GM19468 (cell line): ENCODE results near the gene ACTRT2.

ENCODE experiments used
- ATAC-seq: cut with Tn5 transposase; IDR thresholded peaks from one replicate; pipeline ENCODE4 v1.9.1; 2021; ENCODE audit warnings: mild to moderate bottlenecking, moderate library complexity, moderate number of reproducible peaks; ENCODE audit not compliant: unreplicated experiment; ENCODE audit errors: extremely low read depth

ACTRT2 gene

DNA sequence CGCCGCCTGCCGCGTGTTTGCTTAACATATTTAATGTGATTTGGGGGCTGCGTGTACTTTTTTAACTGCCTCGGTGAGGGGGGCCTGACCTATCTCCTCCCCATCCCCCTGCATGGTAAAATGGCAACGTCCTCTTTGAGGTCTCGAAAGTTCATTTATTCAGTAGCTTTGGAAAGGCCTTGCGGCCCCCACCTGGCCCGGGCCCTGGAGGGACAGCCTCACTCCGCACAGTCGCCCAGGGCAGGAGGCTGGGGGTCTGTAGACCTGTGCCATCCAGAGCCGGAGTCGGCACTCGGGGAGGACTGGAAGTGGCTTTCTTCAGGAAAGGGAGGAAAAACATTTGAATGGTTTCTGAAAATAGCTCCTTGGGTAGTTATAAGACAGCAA, 38.0 kb upstream of the ACTRT2 start:
- ATAC-seq = no peak

- no peak for ATAC-seq
These were observed 37.4 kb upstream of the ACTRT2 start for GRCh38 chr1:2983706-2984398.

GRCh38 chr1:2984399-2985061, 36.7 kb upstream of the ACTRT2 start:
- no peak for ATAC-seq

GRCh38 chr1:2985067-2985561, 36.2 kb upstream of the ACTRT2 start:
- ATAC-seq = no peak

- no peak for ATAC-seq
These were observed 35.3 kb upstream of the ACTRT2 start for GRCh38 chr1:2985694-2986548.

GRCh38 chr1:2986549-2987305, 34.5 kb upstream of the ACTRT2 start:
- no peak for ATAC-seq

- ATAC-seq = no peak
These were observed 33.5 kb upstream of the ACTRT2 start for GRCh38 chr1:2987773-2988172.

DNA sequence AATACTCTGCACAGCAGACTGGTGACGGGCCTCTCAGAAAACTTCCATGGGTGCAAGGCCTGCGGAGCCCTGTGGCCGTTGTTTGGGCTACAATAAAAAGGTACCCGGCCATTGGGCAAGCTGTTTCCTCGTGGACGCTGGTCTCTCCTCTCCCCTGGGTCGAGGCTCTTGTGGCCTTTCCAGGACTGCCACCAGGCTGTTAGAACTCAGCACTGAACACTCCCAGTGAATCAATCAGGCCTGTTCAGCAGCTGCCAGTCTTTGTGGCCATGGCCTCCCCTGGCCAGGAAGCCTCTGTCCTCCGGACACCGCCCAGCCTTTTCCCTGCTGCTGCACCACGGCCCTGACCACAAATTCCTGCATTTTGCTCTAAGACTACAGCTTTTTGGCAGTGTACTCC, 33.0 kb upstream of the ACTRT2 start:
- no peak for ATAC-seq

- no peak for ATAC-seq
These were observed 32.1 kb upstream of the ACTRT2 start for GRCh38 chr1:2989185-2989584.

DNA sequence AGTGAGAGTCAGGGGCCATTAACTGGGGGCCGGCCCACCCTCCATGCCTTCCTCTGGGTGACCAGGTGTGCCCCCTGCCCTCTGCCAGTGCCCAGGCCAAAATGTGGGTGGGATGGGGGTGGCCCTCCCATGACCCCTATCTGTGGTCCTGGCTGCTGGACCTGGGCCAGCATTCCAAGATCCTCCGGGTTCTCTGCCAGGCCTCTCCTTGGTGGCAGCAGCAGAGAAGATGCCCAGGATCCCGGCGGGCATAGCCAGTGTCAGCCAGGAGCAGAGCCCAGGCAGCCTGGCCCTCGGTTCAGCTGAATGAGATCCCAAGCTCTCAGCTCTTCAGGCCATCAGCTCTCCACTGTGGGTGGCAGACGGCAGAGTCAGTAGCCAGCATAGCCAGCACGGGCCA, 31.3 kb upstream of the ACTRT2 start:
- no peak for ATAC-seq

- no peak for ATAC-seq
These were observed 30.7 kb upstream of the ACTRT2 start for GRCh38 chr1:2990376-2991115.

DNA sequence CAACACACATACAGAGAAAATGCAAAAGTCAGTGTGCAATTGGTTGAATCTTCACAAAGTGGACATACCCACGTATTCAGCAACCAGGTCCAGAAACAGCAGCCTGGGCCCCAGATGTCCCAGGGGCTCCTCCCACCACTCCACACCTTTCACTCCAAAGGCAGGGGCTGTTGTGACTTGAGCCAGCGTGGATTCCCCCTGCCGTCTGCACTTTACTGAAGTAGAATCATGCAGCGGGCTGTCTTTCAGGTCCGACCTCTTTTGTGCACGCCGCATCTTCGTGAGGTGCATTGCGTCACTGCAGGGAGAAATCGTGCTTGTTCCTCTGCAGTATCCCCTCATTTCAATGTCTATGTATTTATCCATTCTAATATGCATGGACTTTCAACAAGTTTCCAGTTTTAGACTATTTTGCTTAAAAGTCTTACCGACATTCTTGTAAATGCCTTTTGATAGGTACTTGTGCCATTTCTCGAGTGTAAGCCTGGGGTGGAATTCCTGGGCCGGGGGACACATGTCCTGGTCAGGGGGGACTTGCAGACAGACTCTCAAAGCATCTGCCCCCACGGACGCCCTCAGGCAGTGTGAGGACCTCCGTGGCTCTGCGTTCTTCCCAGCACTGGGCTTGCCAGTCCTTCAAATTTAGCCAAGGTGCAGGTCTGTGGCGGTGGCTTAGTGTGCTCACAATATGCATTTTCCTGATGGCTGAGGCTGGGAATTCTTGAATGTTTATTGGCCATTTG, 29.3 kb upstream of the ACTRT2 start:
- no peak for ATAC-seq

DNA sequence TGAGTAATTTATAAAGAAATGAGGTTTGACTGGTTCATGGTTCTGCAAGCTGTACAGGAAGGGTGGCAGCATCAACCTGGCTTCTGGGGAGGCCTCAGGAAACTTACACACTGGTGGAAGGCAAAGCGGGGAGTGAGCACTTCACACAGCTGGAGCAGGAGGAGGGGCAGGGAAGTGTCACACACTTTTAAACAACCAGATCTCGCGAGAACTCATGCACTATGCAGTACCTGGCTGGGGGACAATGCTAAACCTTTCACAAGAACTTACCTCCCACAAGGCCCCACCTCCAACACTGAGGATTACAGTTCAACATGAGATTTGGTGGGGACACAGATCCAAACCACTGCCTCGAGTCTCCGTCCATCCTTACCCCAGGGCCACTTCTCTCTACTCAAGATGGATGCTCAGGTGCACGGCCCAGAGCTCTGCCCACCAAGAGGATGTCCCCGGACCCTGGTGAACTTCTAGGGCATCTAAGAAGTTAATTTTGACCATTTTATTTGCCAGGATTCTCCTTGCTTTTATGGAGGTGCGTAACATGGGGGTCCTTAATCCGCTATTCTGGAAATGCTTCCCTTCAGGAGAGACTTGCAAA, 22.7 kb upstream of the ACTRT2 start:
- ATAC-seq = no peak

GRCh38 chr1:2999138-2999537, 22.1 kb upstream of the ACTRT2 start:
- no peak for ATAC-seq

GRCh38 chr1:2999571-2999970, 21.7 kb upstream of the ACTRT2 start:
- no peak for ATAC-seq

DNA sequence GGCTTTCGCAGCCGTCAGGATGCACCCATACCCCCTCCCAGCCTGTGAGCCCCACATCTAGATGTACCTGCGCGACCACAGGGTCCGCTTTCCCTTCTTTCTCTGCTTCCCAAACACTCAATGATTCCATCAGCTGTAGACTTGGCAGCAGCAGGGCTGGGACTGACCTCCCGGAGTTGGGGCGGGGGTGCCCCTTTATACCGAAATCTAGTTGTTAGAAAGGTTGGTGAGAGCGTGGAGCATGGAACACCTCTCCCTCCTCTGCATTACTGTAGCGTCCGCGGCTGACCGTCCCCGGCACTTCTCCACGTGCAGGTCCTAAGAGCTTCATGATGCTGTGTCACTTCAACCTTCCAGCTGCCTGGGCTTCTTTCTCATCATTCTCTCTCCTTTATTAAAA, 21.1 kb upstream of the ACTRT2 start:
- ATAC-seq = no peak

- ATAC-seq = no peak
These were observed 20.4 kb upstream of the ACTRT2 start for GRCh38 chr1:3000671-3001470.
